ENCODE results near the gene NPNT.

NPNT gene

GRCh38 chr4:105992641-105993305 lies 97.5 kb downstream of the NPNT start:
- no peak overlapping the region for H3K4me3 ChIP-seq (ENCODE audit: low read depth, low read length)
- no peak for DNase-seq (ENCODE audit: low read depth)
- TF ChIP-seq CTCF (IDR thresholded peaks at IDR 0.05; ENCODE audit: insufficient read depth, low read depth, low read length, missing control alignments), result no peak

DNA sequence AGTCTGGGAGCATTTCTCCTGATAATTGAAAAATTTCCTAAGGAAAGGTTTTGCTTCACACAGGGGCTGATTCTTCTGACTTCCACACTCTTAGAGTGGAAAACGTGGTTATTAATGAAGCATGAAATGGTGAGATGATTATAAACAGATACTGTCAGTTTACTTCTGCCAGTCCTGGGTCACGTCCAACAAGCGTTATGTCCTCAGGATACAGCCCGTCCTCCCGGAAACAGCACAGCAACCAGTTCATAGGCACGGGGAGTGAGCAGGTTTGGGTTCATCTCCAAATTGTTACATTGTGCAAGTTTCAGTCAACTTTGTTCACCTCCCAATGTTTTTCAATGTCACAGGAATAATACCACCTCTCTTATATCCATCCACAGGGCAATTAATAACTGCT lies 98.8 kb downstream of the NPNT start:
- DNase-seq (ENCODE audit: low read depth), result no peak
- no peak overlapping the region for H3K4me3 ChIP-seq (ENCODE audit: low read depth, low read length)
- TF ChIP-seq CTCF (IDR thresholded peaks at IDR 0.05; ENCODE audit: insufficient read depth, low read depth, low read length, missing control alignments), result no peak

- DNase-seq (ENCODE audit: low read depth), result no peak
- TF ChIP-seq CTCF (IDR thresholded peaks at IDR 0.05; ENCODE audit: insufficient read depth, low read depth, low read length, missing control alignments), result no peak
- H3K4me3 ChIP-seq (ENCODE audit: low read depth, low read length), result no peak overlapping the region
These were observed 99.7 kb downstream of the NPNT start for GRCh38 chr4:105994841-105995501.

DNA sequence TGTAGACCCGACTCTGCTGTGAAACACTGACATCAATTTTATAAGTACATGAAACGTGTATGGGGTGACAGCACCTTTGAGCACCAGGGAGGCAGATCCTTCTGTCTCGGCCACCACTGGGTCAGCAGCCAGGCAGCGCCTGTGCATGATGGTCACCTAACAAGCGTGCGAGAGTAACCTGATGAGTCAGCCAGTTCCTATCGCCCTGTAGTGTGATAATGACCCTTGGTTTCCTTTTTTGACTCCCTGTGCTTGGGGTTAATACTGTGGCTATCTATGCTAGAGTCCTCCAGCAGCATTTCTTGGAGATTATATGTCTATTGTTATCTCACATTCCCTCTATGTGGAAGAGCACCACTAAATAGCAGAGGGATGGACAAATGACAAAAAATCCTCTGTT lies 101.6 kb downstream of the NPNT start:
- TF ChIP-seq CTCF (IDR thresholded peaks at IDR 0.05; ENCODE audit: insufficient read depth, low read depth, low read length, missing control alignments), result no peak
- H3K4me3 ChIP-seq (ENCODE audit: low read depth, low read length), result no peak overlapping the region
- no peak for DNase-seq (ENCODE audit: low read depth)

GRCh38 chr4:105998171-105999063 lies 103.1 kb downstream of the NPNT start:
- H3K4me3 ChIP-seq (ENCODE audit: low read depth, low read length), result no peak overlapping the region
- no peak for DNase-seq (ENCODE audit: low read depth)
- no peak for TF ChIP-seq CTCF (IDR thresholded peaks at IDR 0.05; ENCODE audit: insufficient read depth, low read depth, low read length, missing control alignments)

DNA sequence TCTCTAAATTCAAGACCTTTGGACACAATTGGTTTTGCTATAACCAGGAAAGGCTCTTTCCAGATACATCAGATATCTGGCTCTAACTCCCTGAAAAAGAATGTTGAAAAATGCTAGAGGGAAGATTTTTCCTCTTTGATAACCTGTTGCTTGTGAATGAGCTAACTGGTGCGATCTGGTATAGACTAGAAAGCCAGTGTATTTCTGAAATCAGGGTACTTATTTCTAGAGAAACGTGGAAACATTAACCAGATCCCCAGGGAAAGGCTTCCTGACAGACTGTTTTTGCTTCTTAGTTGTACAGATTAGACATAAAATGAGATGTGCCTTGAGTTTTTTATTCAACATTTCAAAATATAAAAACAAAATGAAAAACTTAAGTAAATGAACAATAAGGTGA lies 107.7 kb downstream of the NPNT start:
- no peak for DNase-seq (ENCODE audit: low read depth)
- no peak overlapping the region for H3K4me3 ChIP-seq (ENCODE audit: low read depth, low read length)
- no peak for TF ChIP-seq CTCF (IDR thresholded peaks at IDR 0.05; ENCODE audit: insufficient read depth, low read depth, low read length, missing control alignments)
